Epithelial cell of proximal tubule (primary cell): ENCODE data around the gene ZNF763. TPM values are rescaled to one million over a fixed set of nuclear protein-coding genes. Genes with fewer than 3 reads are reported as not detected.

Experiments used
- DNase-seq: peaks from one replicate; pipeline ENCODE4 v3.0.0-alpha.2; 2011; ENCODE audit warnings: low read depth
- H3K4me3 ChIP-seq: 2 replicates; pipeline ENCODE4 v1.5.1; 2011; ENCODE audit warnings: low read depth, mild to moderate bottlenecking, low read length
- CTCF ChIP-seq: conservative IDR thresholded peaks from 2 replicates; pipeline ENCODE4 v1.5.1; 2012; ENCODE audit warnings: low read depth, mild to moderate bottlenecking, low read length
- total RNA-seq: library from RNA; depleted of rRNA; stranded (reverse); fragments of >200 nt; gene quantifications from 2 replicates; pipeline ENCODE4 v1.2.3, GENCODE V29; 2015

The ZNF763 gene
- total RNA-seq, 1 donor from 2014 or later, result 0.58 TPM

GRCh38 chr19:11963566-11964355 lies 1.1 kb upstream of the ZNF763 start:
- H3K4me3 ChIP-seq, result no peak overlapping the region
- TF ChIP-seq CTCF, result peak; percentile 78
- no peak for DNase-seq

GRCh38 chr19:11964496-11964857 lies 363 bp upstream of the ZNF763 start:
- DNase-seq, result no peak
- peak; percentile 45 for TF ChIP-seq CTCF
- H3K4me3 ChIP-seq, result peak overlapping the region; percentile 72

- no peak overlapping the region for H3K4me3 ChIP-seq
- no peak for DNase-seq
- no peak for TF ChIP-seq CTCF
Measured at GRCh38 chr19:11970174-11970573, 5.3 kb downstream of the ZNF763 start.

GRCh38 chr19:11971041-11971440 lies 6.2 kb downstream of the ZNF763 start:
- no peak for DNase-seq
- no peak for TF ChIP-seq CTCF
- H3K4me3 ChIP-seq, result no peak overlapping the region

- DNase-seq, result no peak
- no peak for TF ChIP-seq CTCF
- no peak overlapping the region for H3K4me3 ChIP-seq
Measured at GRCh38 chr19:11973019-11973810, 8.4 kb downstream of the ZNF763 start.

- H3K4me3 ChIP-seq, result no peak overlapping the region
- no peak for DNase-seq
- TF ChIP-seq CTCF, result no peak
Measured at GRCh38 chr19:11978492-11979100, 13.8 kb downstream of the ZNF763 start.
